HG02970 (cell line): ENCODE results near the gene ACTA1.
"Not testable (repeated sequence)": the region's sequence is repeated elsewhere in the genome, so short reads cannot be mapped to it uniquely, and the experiment has no call there.

Experiments used
- ATAC-seq: cut with Tn5 transposase; IDR thresholded peaks from one replicate; pipeline ENCODE4 v1.9.1; 2021; ENCODE audit warnings: mild to moderate bottlenecking, moderate library complexity, moderate number of reproducible peaks; ENCODE audit not compliant: unreplicated experiment, low FRiP score

Gene ACTA1

GRCh38 chr1:229445828-229446227 is 11.9 kb upstream of the ACTA1 start:
- ATAC-seq, result no peak

GRCh38 chr1:229440851-229441537 is 7.1 kb upstream of the ACTA1 start:
- ATAC-seq, result peak; percentile 89

- no peak for ATAC-seq
These were observed 4.1 kb upstream of the ACTA1 start for GRCh38 chr1:229438021-229438420.

GRCh38 chr1:229437443-229437842 is 3.5 kb upstream of the ACTA1 start:
- ATAC-seq, result no peak

- no peak for ATAC-seq
These were observed 2.3 kb upstream of the ACTA1 start for GRCh38 chr1:229436201-229436600.

- ATAC-seq, result no peak
These were observed 752 bp upstream of the ACTA1 start for GRCh38 chr1:229434641-229435051.

GRCh38 chr1:229433364-229434004 is 410 bp downstream of the ACTA1 start:
- ATAC-seq, result no peak

- no peak for ATAC-seq
These were observed 989 bp downstream of the ACTA1 start for GRCh38 chr1:229432905-229433304.

- ATAC-seq, result no peak
These were observed 1.8 kb downstream of the ACTA1 start for GRCh38 chr1:229432116-229432461.

GRCh38 chr1:229431284-229432115 is 2.4 kb downstream of the ACTA1 start:
- no peak for ATAC-seq

GRCh38 chr1:229430761-229431283 is 3.1 kb downstream of the ACTA1 start:
- ATAC-seq, result no peak

GRCh38 chr1:229428256-229428655 is 5.6 kb downstream of the ACTA1 start:
- ATAC-seq, result no peak

GRCh38 chr1:229427572-229427971 is 6.3 kb downstream of the ACTA1 start:
- no peak for ATAC-seq

- no peak for ATAC-seq
These were observed 8.2 kb downstream of the ACTA1 start for GRCh38 chr1:229425564-229426159.

- ATAC-seq, result no peak
These were observed 13.1 kb downstream of the ACTA1 start for GRCh38 chr1:229420765-229421164.

GRCh38 chr1:229420224-229420623 is 13.7 kb downstream of the ACTA1 start:
- ATAC-seq, result no peak

- ATAC-seq, result not testable (repeated sequence)
These were observed 15.3 kb downstream of the ACTA1 start for GRCh38 chr1:229418586-229418985.

GRCh38 chr1:229412810-229413209 is 21.1 kb downstream of the ACTA1 start:
- ATAC-seq, result not testable (repeated sequence)

GRCh38 chr1:229412056-229412455 is 21.8 kb downstream of the ACTA1 start:
- ATAC-seq, result no peak

GRCh38 chr1:229411434-229412055 is 22.3 kb downstream of the ACTA1 start:
- no peak for ATAC-seq
